GM18907 (cell line): Measurements from ENCODE around the gene FATE1.
A peak's percentile ranks its signal among the peaks of the same experiment; 100 is the strongest.

Experiments
- ATAC-seq: cut with Tn5 transposase; IDR thresholded peaks from one replicate; pipeline ENCODE4 v1.9.1; 2021; ENCODE audit warnings: mild to moderate bottlenecking, moderate library complexity; ENCODE audit not compliant: unreplicated experiment

FATE1 gene

GRCh38 chrX:151703487-151703886 is 12.3 kb upstream of the FATE1 start:
- ATAC-seq: no peak

GRCh38 chrX:151704041-151704663 is 11.7 kb upstream of the FATE1 start:
- ATAC-seq: no peak

- no peak for ATAC-seq
These were observed 7.0 kb upstream of the FATE1 start for GRCh38 chrX:151708821-151709220.

GRCh38 chrX:151710457-151710856 is 5.4 kb upstream of the FATE1 start:
- ATAC-seq: no peak

GRCh38 chrX:151711154-151711553 is 4.7 kb upstream of the FATE1 start:
- no peak for ATAC-seq

- no peak for ATAC-seq
These were observed 4.0 kb upstream of the FATE1 start for GRCh38 chrX:151711787-151712186.

- no peak for ATAC-seq
These were observed 3.6 kb upstream of the FATE1 start for GRCh38 chrX:151712253-151712652.

GRCh38 chrX:151713849-151714248 is 2.0 kb upstream of the FATE1 start:
- no peak for ATAC-seq

GRCh38 chrX:151714362-151714761 is 1.5 kb upstream of the FATE1 start:
- ATAC-seq: no peak

- ATAC-seq: peak; percentile 68
These were observed 6.5 kb downstream of the FATE1 start for GRCh38 chrX:151722241-151722846.

GRCh38 chrX:151723156-151723760 is 7.4 kb downstream of the FATE1 start:
- ATAC-seq: no peak

- no peak for ATAC-seq
These were observed 8.9 kb downstream of the FATE1 start for GRCh38 chrX:151724563-151725337.

GRCh38 chrX:151725338-151725614 is 9.4 kb downstream of the FATE1 start:
- ATAC-seq: no peak

- no peak for ATAC-seq
These were observed 10.9 kb downstream of the FATE1 start for GRCh38 chrX:151726751-151727150.

GRCh38 chrX:151727346-151727745 is 11.5 kb downstream of the FATE1 start:
- ATAC-seq: no peak

- no peak for ATAC-seq
These were observed 13.4 kb downstream of the FATE1 start for GRCh38 chrX:151729056-151729725.

GRCh38 chrX:151734446-151734845 is 18.6 kb downstream of the FATE1 start, which contains the start of gene CNGA2:
Gene CNGA2 (plus strand): TSS chrX:151734746. CDS start chrX:151738484, 3,738 bp downstream.
- no peak for ATAC-seq

- ATAC-seq: no peak
These were observed 19.4 kb downstream of the FATE1 start for GRCh38 chrX:151735219-151735618.

- ATAC-seq: no peak
These were observed 20.9 kb downstream of the FATE1 start for GRCh38 chrX:151736685-151737084.

GRCh38 chrX:151737494-151737893 is 21.7 kb downstream of the FATE1 start:
- no peak for ATAC-seq

- ATAC-seq: no peak
These were observed 22.9 kb downstream of the FATE1 start for GRCh38 chrX:151738751-151739150.
